OCI-LY3 (cell line): ENCODE measurements around the gene HIVEP3.

ENCODE experiments used
- H2AFZ ChIP-seq: fragments of 200-600, 300-600 bp; shearing (Covaris generic); 2 replicates; pipeline ENCODE4 v1.6.0; 2014; ENCODE audit warnings: antibody characterized with exemption, low read depth, low read length
- H3K27ac ChIP-seq: fragments of 200-600, 300-600 bp; sonication (generic); 2 replicates; pipeline ENCODE4 v1.5.1; 2014; ENCODE audit warnings: mild to moderate bottlenecking, low read length, moderate library complexity, mixed read lengths
- H3K27me3 ChIP-seq: fragments of 200-600, 300-600 bp; sonication (generic); 2 replicates; pipeline ENCODE4 v1.6.1; 2014; ENCODE audit warnings: low read depth, low read length, mixed read lengths
- H3K36me3 ChIP-seq: fragments of 200-600, 300-600 bp; sonication (generic); replicated peaks from 2 replicates; pipeline ENCODE3; 2014; ENCODE audit warnings: low read depth, low read length, mixed read lengths
- H3K4me1 ChIP-seq: fragments of 300-600, 200-600 bp; sonication (generic); 2 replicates; pipeline ENCODE4 v1.6.1; 2014; ENCODE audit warnings: low read length, mixed read lengths
- H3K4me2 ChIP-seq: fragments of 200-600, 300-600 bp; sonication (generic); 2 replicates; pipeline ENCODE4 v1.6.1; 2014; ENCODE audit warnings: low read length, mixed read lengths
- H3K4me3 ChIP-seq: fragments of 300-600, 200-600 bp; sonication (generic); 2 replicates; pipeline ENCODE4 v1.5.1; 2014; ENCODE audit warnings: antibody characterized with exemption, mild to moderate bottlenecking, low read length, moderate library complexity
- H3K79me2 ChIP-seq: fragments of 300-600, 200-600 bp; shearing (Covaris generic); 2 replicates; pipeline ENCODE4 v1.6.1; 2014; ENCODE audit warnings: mild to moderate bottlenecking, low read length, mixed read lengths
- H3K9ac ChIP-seq: fragments of 300-600, 200-600 bp; shearing (Covaris generic); 2 replicates; pipeline ENCODE4 v1.6.0; 2014; ENCODE audit warnings: mild to moderate bottlenecking, low read length, moderate library complexity
- H3K9me3 ChIP-seq: fragments of 200-600, 300-600 bp; shearing (Covaris generic); 2 replicates; pipeline ENCODE4 v1.6.1; 2014; ENCODE audit warnings: low read length, mixed read lengths; ENCODE audit not compliant: insufficient read depth
- H4K20me1 ChIP-seq: fragments of 200-600, 300-600 bp; sonication (generic); 2 replicates; pipeline ENCODE4 v1.6.1; 2016; ENCODE audit warnings: low read length, mixed read lengths; ENCODE audit not compliant: insufficient read depth
- CTCF ChIP-seq: fragments of 200-600, 300-600 bp; sonication (generic); IDR thresholded peaks from 2 replicates; pipeline ENCODE4 v1.5.1; 2014; ENCODE audit warnings: antibody characterized with exemption, low read length, low read depth
- EZH2phosphoT487 ChIP-seq: fragments of 200-600 bp; shearing (Covaris generic); IDR thresholded peaks from 2 replicates; pipeline ENCODE4 v1.6.1; 2018; ENCODE audit warnings: antibody characterized with exemption, mixed run types, low read depth

The HIVEP3 gene

GRCh38 chr1:41902159-41902577 is 16.6 kb downstream of the HIVEP3 start:
- peaks cover 18% of the 10 kb centered on the region for H3K79me2 ChIP-seq
- no peak overlapping the region for H2AFZ ChIP-seq

GRCh38 chr1:41901551-41901950 is 17.2 kb downstream of the HIVEP3 start:
- Histone ChIP-seq H2AFZ (no peak overlapping the region), H4K20me1 (0 out of 2 replicates have a peak, but pooled peaks cover 5% of the 10 kb centered on the region), H3K27ac (no peak overlapping the region), H3K4me2 (no peak overlapping the region), H3K27me3 (no peaks in the 10 kb centered on the region), H3K4me1 (peaks cover 15% of the 10 kb centered on the region), H3K79me2 (peaks cover 13% of the 10 kb centered on the region), H3K9ac (no peak overlapping the region), H3K36me3 (no peaks in the 10 kb centered on the region), H3K9me3 (no peaks in the 10 kb centered on the region), H3K4me3 (no peak overlapping the region)
- TF ChIP-seq EZH2phosphoT487: no peak

More at GRCh38 chr1:41902159-41902577, 16.6 kb downstream of the HIVEP3 start:
- H3K9me3 ChIP-seq: no peaks in the 10 kb centered on the region
- H3K27ac ChIP-seq: no peak overlapping the region
- no peak overlapping the region for H3K4me2 ChIP-seq
- TF ChIP-seq CTCF (no peak), EZH2phosphoT487 (no peak)
- H3K9ac ChIP-seq: no peak overlapping the region
- H3K36me3 ChIP-seq: no peaks in the 10 kb centered on the region
- no peaks in the 10 kb centered on the region for H3K27me3 ChIP-seq
- H4K20me1 ChIP-seq: 0 out of 2 replicates have a peak, but pooled peaks cover 5% of the 10 kb centered on the region
- H3K4me3 ChIP-seq: no peak overlapping the region
- peaks cover 21% of the 10 kb centered on the region for H3K4me1 ChIP-seq

GRCh38 chr1:41900603-41901444 is 17.9 kb downstream of the HIVEP3 start:
- no peak overlapping the region for H3K4me2 ChIP-seq
- H3K9ac ChIP-seq: no peak overlapping the region
- H3K36me3 ChIP-seq: no peaks in the 10 kb centered on the region
- no peak overlapping the region for H2AFZ ChIP-seq
- 0 out of 2 replicates have a peak, but pooled peaks cover 5% of the 10 kb centered on the region for H4K20me1 ChIP-seq
- H3K4me3 ChIP-seq: no peak overlapping the region
- TF ChIP-seq EZH2phosphoT487: no peak
- no peaks in the 10 kb centered on the region for H3K9me3 ChIP-seq
- H3K4me1 ChIP-seq: peaks cover 8% of the 10 kb centered on the region
- peaks cover 7% of the 10 kb centered on the region; the same call in 1 of the 2 replicates for H3K79me2 ChIP-seq
- H3K27ac ChIP-seq: no peak overlapping the region
- H3K27me3 ChIP-seq: no peaks in the 10 kb centered on the region

GRCh38 chr1:41898191-41898713 is 20.5 kb downstream of the HIVEP3 start:
- H3K9me3 ChIP-seq: no peaks in the 10 kb centered on the region
- no peaks in the 10 kb centered on the region for H4K20me1 ChIP-seq
- peaks cover 15% of the 10 kb centered on the region for H3K4me1 ChIP-seq
- no peak overlapping the region for H3K9ac ChIP-seq
- no peak for TF ChIP-seq EZH2phosphoT487
- no peak for TF ChIP-seq CTCF
- H3K4me2 ChIP-seq: no peak overlapping the region
- no peaks in the 10 kb centered on the region for H3K36me3 ChIP-seq
- no peak overlapping the region for H2AFZ ChIP-seq
- no peak overlapping the region for H3K4me3 ChIP-seq
- no peak overlapping the region for H3K27ac ChIP-seq
- H3K27me3 ChIP-seq: no peaks in the 10 kb centered on the region
- H3K79me2 ChIP-seq: peaks cover 10% of the 10 kb centered on the region

GRCh38 chr1:41895552-41895951 is 23.2 kb downstream of the HIVEP3 start:
- H3K4me3 ChIP-seq: no peak overlapping the region
- H4K20me1 ChIP-seq: no peaks in the 10 kb centered on the region
- H3K27ac ChIP-seq: no peak overlapping the region
- H3K36me3 ChIP-seq: no peaks in the 10 kb centered on the region
- H3K9me3 ChIP-seq: no peaks in the 10 kb centered on the region
- peaks cover 35% of the 10 kb centered on the region for H3K79me2 ChIP-seq
- peaks cover 35% of the 10 kb centered on the region for H3K4me1 ChIP-seq
- no peak overlapping the region for H3K4me2 ChIP-seq
- H3K9ac ChIP-seq: no peak overlapping the region
- no peak overlapping the region for H2AFZ ChIP-seq
- no peak for TF ChIP-seq EZH2phosphoT487
- H3K27me3 ChIP-seq: no peaks in the 10 kb centered on the region
